PFSK-1 (cell line): ENCODE data around the gene CTNND2.

Experiments used
- FOXP2 ChIP-seq: optimal IDR thresholded peaks from 2 replicates; pipeline ENCODE3; 2011; ENCODE audit warnings: borderline replicate concordance, control low read depth, inconsistent platforms; ENCODE audit not compliant: insufficient read depth; ENCODE audit errors: extremely low read length, extremely low read depth
- POLR2AphosphoS5 ChIP-seq: IDR thresholded peaks from 2 replicates; pipeline ENCODE4 v1.6.1; 2012; ENCODE audit warnings: low read depth, mild to moderate bottlenecking, control low read depth, low read length, moderate library complexity
- SIN3A ChIP-seq: IDR thresholded peaks from 2 replicates; pipeline ENCODE4 v1.6.1; 2012; ENCODE audit warnings: mild to moderate bottlenecking, low read length, moderate library complexity, borderline replicate concordance; ENCODE audit not compliant: insufficient read depth
- TAF1 ChIP-seq: IDR thresholded peaks from 2 replicates; pipeline ENCODE4 v1.6.1; 2012; ENCODE audit warnings: low read length, control low read depth, borderline replicate concordance; ENCODE audit not compliant: insufficient read depth
- TF ChIP-seq, protein P1 (sequence below), 2 experiments: IDR thresholded peaks; 2 replicates each; pipeline versions ENCODE4 v1.6.1 to v1.8.0; 2011 to 2012; ENCODE audit warnings: low read depth in 2 of 2, low read length in 2 of 2, control low read depth in 1 of 2, inconsistent platforms in 1 of 2, mild to moderate bottlenecking in 1 of 2, moderate library complexity in 1 of 2; ENCODE audit not compliant: insufficient read depth in 1 of 2

Gene CTNND2

DNA sequence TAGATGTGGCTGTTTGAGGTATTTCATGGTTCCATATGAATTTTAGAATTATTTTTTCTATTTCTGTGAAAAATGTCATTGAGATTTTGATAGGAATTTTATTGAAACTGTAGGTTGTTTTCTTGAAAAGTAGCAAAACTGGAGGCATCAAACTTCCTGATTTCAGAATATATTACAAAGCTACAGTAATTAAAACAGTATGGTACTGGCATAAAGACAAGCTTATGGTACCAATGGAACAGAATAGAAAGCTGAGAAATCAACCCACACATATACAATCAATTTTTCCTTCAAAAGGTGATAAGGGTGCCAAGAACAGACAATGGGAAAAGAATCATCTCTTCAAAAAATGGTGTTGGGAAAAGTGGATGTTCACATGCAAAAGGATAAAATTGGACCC lies 945.5 kb downstream of the CTNND2 start:
- TF ChIP-seq TAF1: no peak
- TF ChIP-seq, protein P1, sequence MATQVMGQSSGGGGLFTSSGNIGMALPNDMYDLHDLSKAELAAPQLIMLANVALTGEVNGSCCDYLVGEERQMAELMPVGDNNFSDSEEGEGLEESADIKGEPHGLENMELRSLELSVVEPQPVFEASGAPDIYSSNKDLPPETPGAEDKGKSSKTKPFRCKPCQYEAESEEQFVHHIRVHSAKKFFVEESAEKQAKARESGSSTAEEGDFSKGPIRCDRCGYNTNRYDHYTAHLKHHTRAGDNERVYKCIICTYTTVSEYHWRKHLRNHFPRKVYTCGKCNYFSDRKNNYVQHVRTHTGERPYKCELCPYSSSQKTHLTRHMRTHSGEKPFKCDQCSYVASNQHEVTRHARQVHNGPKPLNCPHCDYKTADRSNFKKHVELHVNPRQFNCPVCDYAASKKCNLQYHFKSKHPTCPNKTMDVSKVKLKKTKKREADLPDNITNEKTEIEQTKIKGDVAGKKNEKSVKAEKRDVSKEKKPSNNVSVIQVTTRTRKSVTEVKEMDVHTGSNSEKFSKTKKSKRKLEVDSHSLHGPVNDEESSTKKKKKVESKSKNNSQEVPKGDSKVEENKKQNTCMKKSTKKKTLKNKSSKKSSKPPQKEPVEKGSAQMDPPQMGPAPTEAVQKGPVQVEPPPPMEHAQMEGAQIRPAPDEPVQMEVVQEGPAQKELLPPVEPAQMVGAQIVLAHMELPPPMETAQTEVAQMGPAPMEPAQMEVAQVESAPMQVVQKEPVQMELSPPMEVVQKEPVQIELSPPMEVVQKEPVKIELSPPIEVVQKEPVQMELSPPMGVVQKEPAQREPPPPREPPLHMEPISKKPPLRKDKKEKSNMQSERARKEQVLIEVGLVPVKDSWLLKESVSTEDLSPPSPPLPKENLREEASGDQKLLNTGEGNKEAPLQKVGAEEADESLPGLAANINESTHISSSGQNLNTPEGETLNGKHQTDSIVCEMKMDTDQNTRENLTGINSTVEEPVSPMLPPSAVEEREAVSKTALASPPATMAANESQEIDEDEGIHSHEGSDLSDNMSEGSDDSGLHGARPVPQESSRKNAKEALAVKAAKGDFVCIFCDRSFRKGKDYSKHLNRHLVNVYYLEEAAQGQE (IDR thresholded peaks at IDR 0.05; ENCODE audit: insufficient read depth in 1 of 2, low read depth in 2 of 2, low read length in 2 of 2): no peak
- no peak for TF ChIP-seq SIN3A
- no peak for TF ChIP-seq FOXP2
- TF ChIP-seq POLR2AphosphoS5: no peak

- TF ChIP-seq SIN3A: no peak
These were observed 954.2 kb downstream of the CTNND2 start for GRCh38 chr5:10949856-10950630.

DNA sequence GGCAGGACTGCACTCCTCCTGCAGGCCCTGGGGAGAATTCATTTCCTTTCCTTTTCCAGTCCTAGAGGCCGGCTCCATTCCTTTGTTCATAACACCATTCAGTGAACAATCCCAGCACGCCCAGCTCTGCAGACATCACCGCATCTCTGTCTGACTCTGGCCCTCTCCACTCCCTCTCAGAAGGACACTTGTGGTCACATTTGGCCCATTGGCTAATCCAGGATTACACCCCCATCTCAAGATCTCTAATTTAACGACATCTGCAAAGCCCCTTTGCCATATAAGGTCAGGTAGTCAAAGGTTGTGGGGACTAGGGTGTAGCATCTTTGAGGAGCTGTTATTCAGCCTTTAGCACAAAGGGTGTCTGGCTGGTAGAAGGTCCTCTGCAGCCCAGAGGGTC lies 958.2 kb downstream of the CTNND2 start:
- TF ChIP-seq POLR2AphosphoS5: no peak
- no peak for TF ChIP-seq FOXP2
- TF ChIP-seq SIN3A: no peak
- no peak for TF ChIP-seq TAF1
- TF ChIP-seq, protein P1 (IDR thresholded peaks at IDR 0.05; ENCODE audit: insufficient read depth in 1 of 2, low read depth in 2 of 2, low read length in 2 of 2): no peak

DNA sequence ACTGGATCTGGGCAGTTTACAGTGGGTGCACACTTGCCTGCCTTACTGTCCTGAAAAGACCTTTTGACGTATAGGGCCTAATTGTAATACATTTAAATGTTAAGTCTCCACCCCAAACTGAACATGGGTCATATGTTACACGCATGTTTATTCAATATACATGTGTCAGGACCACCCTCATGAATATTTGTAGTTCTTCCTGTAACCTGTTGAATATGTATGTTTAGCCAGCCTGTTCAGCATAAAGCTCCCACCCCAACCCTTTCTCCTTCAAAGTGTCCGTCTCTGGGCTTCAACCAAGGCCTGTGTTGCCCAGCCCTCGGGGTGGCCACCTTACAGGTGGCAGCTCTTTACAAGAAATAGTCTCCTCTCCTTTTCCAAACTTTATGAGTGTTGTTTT lies 962.3 kb downstream of the CTNND2 start:
- no peak for TF ChIP-seq TAF1
- TF ChIP-seq SIN3A: no peak
- no peak for TF ChIP-seq FOXP2
- TF ChIP-seq POLR2AphosphoS5: no peak
- TF ChIP-seq, protein P1 (IDR thresholded peaks at IDR 0.05; ENCODE audit: insufficient read depth in 1 of 2, low read depth in 2 of 2, low read length in 2 of 2): no peak

DNA sequence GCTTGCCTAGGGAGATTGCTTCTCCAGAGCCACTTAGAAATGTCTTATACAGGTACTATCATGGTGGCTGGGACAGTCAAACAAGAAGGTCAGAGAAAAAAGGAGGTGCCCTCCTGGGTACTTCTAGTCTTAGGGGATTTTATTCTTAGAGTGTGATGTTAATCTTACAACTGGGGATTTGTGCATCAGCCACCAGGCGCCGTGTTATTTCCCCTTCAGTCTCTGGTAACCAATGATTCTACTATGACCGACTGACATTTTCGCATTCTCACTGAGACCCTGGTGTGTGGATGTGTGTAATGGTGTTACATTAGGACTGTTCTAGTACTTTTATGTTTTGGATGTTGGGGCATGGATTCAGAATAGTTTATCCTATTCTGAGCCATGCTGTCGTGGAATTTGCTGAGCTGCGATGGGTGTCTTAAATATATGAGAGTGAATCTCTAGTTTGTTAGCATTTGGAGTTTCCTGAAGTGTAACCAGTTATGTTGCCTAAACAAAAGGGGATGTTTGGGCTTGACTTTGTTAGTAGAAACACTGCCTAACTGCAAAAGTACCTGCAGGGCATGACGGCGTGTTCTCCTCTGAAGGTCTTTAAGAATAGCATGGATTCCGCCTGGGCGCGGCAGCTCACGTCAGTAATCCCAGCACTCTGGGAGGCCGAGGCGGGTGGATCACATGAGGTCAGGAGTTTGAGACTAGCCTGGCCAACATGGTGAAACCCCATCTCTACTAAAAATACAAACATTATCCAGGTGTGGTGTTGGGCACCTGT lies 968.0 kb downstream of the CTNND2 start:
- TF ChIP-seq, protein P1 (IDR thresholded peaks at IDR 0.05; ENCODE audit: insufficient read depth in 1 of 2, low read depth in 2 of 2, low read length in 2 of 2): no peak
- TF ChIP-seq FOXP2 (no peak), POLR2AphosphoS5 (no peak), TAF1 (no peak), SIN3A (no peak)
